Ovary (tissue), 9 donors: ENCODE data around the gene DPYSL4. TPM values are rescaled to one million over a fixed set of nuclear protein-coding genes. Genes with fewer than 3 reads are reported as not detected.

Source experiments
- DNase-seq, 5 donors: peaks; one replicate each; pipeline ENCODE4 v3.0.0-alpha.2; 2019 to 2020
- H3K27ac ChIP-seq, 2 donors: fragments of 200-600 bp; one replicate each; pipeline versions ENCODE4 v1.5.1 to v1.8.0; 2019 to 2022
- H3K27me3 ChIP-seq: fragments of 200-600 bp; one replicate; pipeline ENCODE4 v1.8.0; 2022
- H3K36me3 ChIP-seq: fragments of 200-600 bp; sonication (generic); one replicate; pipeline ENCODE4 v1.5.1; 2019
- H3K4me1 ChIP-seq: one replicate; pipeline ENCODE4 v1.8.1; 2013; ENCODE audit warnings: mild to moderate bottlenecking, moderate library complexity; ENCODE audit not compliant: insufficient read depth
- H3K4me3 ChIP-seq: fragments of 200-600 bp; sonication (generic); one replicate; pipeline ENCODE4 v1.5.1; 2017
- H3K9me3 ChIP-seq, 2 donors: fragments of 200-600 bp in 1 of 2; sonication (generic) in 1 of 2; one replicate each; pipeline versions ENCODE4 v1.5.1 to v1.8.1; 2013 to 2019; ENCODE audit warnings: mild to moderate bottlenecking in 1 of 2, moderate library complexity in 1 of 2
- CTCF ChIP-seq, 3 donors: fragments of 450-650 bp in 2 of 3; fragments of 200-600 bp in 1 of 3; IDR thresholded peaks; one replicate each; pipeline versions ENCODE4 v1.5.1 to v1.8.0; 2016 to 2022; ENCODE audit warnings: antibody characterized with exemption in 3 of 3, mild to moderate bottlenecking in 1 of 3
- EP300 ChIP-seq: sonication (generic); formaldehyde crosslinking; IDR thresholded peaks from one replicate; pipeline ENCODE4 v1.6.1; 2017; ENCODE audit warnings: antibody characterized with exemption
- POLR2A ChIP-seq: fragments of 450-650 bp; IDR thresholded peaks from one replicate; pipeline ENCODE4 v1.6.1; 2017; ENCODE audit warnings: antibody characterized with exemption, mild to moderate bottlenecking, moderate library complexity
- WGBS, 3 donors: extraction: QIAGEN DNeasy Blood & Tissue Kit in 1 of 3; methylation state at CpG; one replicate each; pipeline versions ENCODE4 v1.1.5 to v1.1.7; 2013 to 2017; 5-methylcytosine and 5-hydroxymethylcytosine counted together
- intact Hi-C, 4 donors: fragments of 100-400 bp; cut with DNase I; formaldehyde crosslinking; loops; one replicate each; pipeline versions ENCODE4 v1.11.0 to v1.15.1; 2022 to 2023
- polyA plus RNA-seq, 2 donors: library from polyadenylated mRNA; stranded (reverse); fragments of 200-250 nt in 1 of 2; fragments of 350-450 nt in 1 of 2; fragmentation: Illumina TruSeq in 1 of 2; extraction: RNeasy Lipid Tissue Mini Kit (QIAGEN cat#74804) in 1 of 2; gene quantifications; one replicate each; pipeline ENCODE4 v1.2.3, GENCODE V29; 2013 to 2014
- total RNA-seq, 7 donors: library from RNA; depleted of rRNA in 2 of 7; stranded (reverse); fragments of >200 nt in 2 of 7; fragmentation: NEBNext Ultra II Directional in 3 of 7; extraction: Animal tissue kit (Norgen Biotek cat#: 25700) in 3 of 7; gene quantifications; one replicate each; pipeline versions ENCODE4 v1.1.0 to v1.2.4, GENCODE V29; 2016 to 2023
- donor health status: DM: no; HTN: no; CAD: no; lungs with moderate emphysema.
- donor health status: DM: no; HTN: no; CAD: no.
- donor health status: Bipolar disorder and iron deficiency.
- donor health status: DM: yes; HTN: yes; CAD: no.
- donor health status: DM: no; HTN: no; CAD: no.
- donor health status: DM: yes; HTN: yes; CAD: no.

Gene DPYSL4
- total and polyA plus RNA-seq, 9 donors: 0.27 to 7.0 (median 1.7) TPM

GRCh38 chr10:132250481-132251475, 64.0 kb downstream of the DPYSL4 start:
- Histone ChIP-seq H3K36me3 (no peaks in the 10 kb centered on the region), H3K27me3 (no peaks in the 10 kb centered on the region), H3K9me3 (no peaks in the 10 kb centered on the region), H3K4me3 (no peak overlapping the region), H3K4me1 (peaks cover 2% of the 10 kb centered on the region), H3K27ac (no peak overlapping the region)
- 89 to 93% (median 90%) methylated on average over 28 to 29 of the region's 30 CpGs for WGBS, 3 donors
- intact Hi-C loops: no loop called here
- no peak for TF ChIP-seq CTCF (IDR thresholded peaks at IDR 0.05)
- TF ChIP-seq EP300: no peak
- no peak for TF ChIP-seq POLR2A
- no peak for DNase-seq

- Histone ChIP-seq H3K9me3 (no peaks in the 10 kb centered on the region), H3K27me3 (no peaks in the 10 kb centered on the region), H3K4me1 (peaks cover 2% of the 10 kb centered on the region), H3K4me3 (no peak overlapping the region), H3K27ac (no peak overlapping the region), H3K36me3 (no peaks in the 10 kb centered on the region)
- intact Hi-C loops: no loop called here
- no peak for DNase-seq
- 86 to 92% (median 89%) methylated on average over 4 to 6 of the region's 6 CpGs for WGBS, 3 donors
- TF ChIP-seq POLR2A: no peak
- TF ChIP-seq EP300: no peak
- TF ChIP-seq CTCF (IDR thresholded peaks at IDR 0.05): no peak
Measured at GRCh38 chr10:132251928-132252327, 65.2 kb downstream of the DPYSL4 start.

GRCh38 chr10:132252412-132252811, 65.7 kb downstream of the DPYSL4 start:
- Histone ChIP-seq H3K4me3 (no peak overlapping the region), H3K27ac (no peak overlapping the region), H3K9me3 (no peaks in the 10 kb centered on the region), H3K36me3 (no peaks in the 10 kb centered on the region), H3K4me1 (peaks cover 2% of the 10 kb centered on the region), H3K27me3 (no peaks in the 10 kb centered on the region)
- 89 to 92% (median 90%) methylated on average over 17 of the region's 17 CpGs for WGBS, 3 donors
- no peak for DNase-seq
- TF ChIP-seq POLR2A (no peak), CTCF (IDR thresholded peaks at IDR 0.05) (no peak), EP300 (no peak)
- intact Hi-C loops: no loop called here

GRCh38 chr10:132253092-132253687, 66.4 kb downstream of the DPYSL4 start:
- TF ChIP-seq POLR2A (no peak), CTCF (IDR thresholded peaks at IDR 0.05) (no peak), EP300 (no peak)
- 29 to 35% (median 34%) methylated on average over 19 of the region's 19 CpGs for WGBS, 3 donors
- no peaks in the 10 kb centered on the region for H3K9me3 ChIP-seq
- H3K27ac ChIP-seq: no peak overlapping the region
- DNase-seq: no peak
- H3K4me1 ChIP-seq: peaks cover 2% of the 10 kb centered on the region
- no peaks in the 10 kb centered on the region for H3K36me3 ChIP-seq
- no peak overlapping the region for H3K4me3 ChIP-seq
- no peaks in the 10 kb centered on the region for H3K27me3 ChIP-seq
- intact Hi-C loops: no loop called here
